H7 (cell line): ENCODE data around the gene CHST15. TPM values are rescaled to one million over a fixed set of nuclear protein-coding genes. Genes with fewer than 3 reads are reported as not detected.

Experiments used
- DNase-seq: peaks from one replicate; pipeline ENCODE4 v3.0.0; 2012
- H3K27me3 ChIP-seq: 2 replicates; pipeline ENCODE4 v1.6.0; 2011; ENCODE audit warnings: mild to moderate bottlenecking, low read length; ENCODE audit not compliant: control insufficient read depth, insufficient read depth
- H3K36me3 ChIP-seq: replicated peaks from 2 replicates; pipeline ENCODE4 v1.5.1; 2011; ENCODE audit warnings: low read length; ENCODE audit not compliant: control insufficient read depth, insufficient read depth
- H3K4me3 ChIP-seq: 2 replicates; pipeline ENCODE4 v1.5.1; 2011; ENCODE audit warnings: low read depth, mild to moderate bottlenecking, control low read depth, low read length, moderate library complexity; ENCODE audit not compliant: insufficient read depth
- total RNA-seq: library from RNA; depleted of rRNA; stranded (reverse); fragments of >200 nt; shearing (Covaris generic); gene quantifications from 2 replicates; pipeline ENCODE4 v1.2.3, GENCODE V29; 2014; rRNA removed

Gene CHST15
- total RNA-seq = 15.7 and 18.4 TPM in 2 replicates

DNA sequence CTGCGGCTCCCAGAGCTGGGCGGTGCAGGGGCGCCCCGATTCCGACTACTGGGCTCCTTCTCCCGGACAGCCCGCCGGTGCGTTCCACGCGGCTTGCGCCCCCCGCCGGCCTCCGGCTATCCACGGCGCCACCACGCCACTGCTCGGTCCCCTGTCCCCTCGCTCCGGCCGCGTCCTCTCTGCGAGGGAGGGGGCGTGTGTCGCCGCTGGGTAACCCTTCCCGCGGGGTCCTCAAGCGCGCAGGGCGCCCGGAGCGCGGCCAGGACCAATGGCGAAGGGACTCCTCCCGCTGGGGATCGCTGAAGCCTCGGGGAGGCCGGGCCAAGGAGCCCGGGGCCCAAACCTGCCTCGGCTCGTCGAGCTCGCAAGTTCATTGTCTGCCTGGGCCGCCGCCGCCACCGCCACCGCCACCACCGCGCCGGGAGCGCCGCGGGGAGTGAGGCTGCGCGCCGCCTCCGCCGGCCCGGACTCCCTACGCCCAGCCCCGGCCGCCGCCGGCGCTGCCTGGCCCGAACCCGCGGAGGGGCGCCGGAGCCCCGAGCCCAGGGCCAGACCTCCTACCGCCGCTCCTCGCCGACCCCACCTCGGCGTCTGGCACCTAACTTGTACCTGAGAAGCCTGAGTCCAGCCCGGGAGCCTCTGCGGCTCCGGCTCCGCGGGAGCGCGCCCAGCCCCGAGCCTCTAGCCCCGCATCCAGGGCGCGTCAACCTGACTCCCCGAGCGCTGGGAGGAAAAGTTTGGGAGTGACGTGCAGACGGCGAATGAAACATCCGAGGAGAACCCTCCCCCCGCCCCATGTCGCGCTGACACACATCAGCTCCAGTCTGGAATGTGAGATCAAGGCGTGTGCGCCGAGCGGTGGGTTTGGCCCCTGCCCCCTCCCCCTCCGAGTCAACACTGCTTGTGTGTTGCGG lies at the start of gene CHST15:
CHST15 (minus strand) TSS at position 739 of the 914 bp plus-strand sequence. CDS start 47,386 bp downstream, outside the sequence.
- H3K4me3 ChIP-seq = peak within 1 kb of the TSS; percentile 82
- no peaks in the 10 kb centered on the region for H3K36me3 ChIP-seq
- H3K27me3 ChIP-seq = peaks cover 21% of the 10 kb centered on the region
- peak; percentile 91 for DNase-seq

DNA sequence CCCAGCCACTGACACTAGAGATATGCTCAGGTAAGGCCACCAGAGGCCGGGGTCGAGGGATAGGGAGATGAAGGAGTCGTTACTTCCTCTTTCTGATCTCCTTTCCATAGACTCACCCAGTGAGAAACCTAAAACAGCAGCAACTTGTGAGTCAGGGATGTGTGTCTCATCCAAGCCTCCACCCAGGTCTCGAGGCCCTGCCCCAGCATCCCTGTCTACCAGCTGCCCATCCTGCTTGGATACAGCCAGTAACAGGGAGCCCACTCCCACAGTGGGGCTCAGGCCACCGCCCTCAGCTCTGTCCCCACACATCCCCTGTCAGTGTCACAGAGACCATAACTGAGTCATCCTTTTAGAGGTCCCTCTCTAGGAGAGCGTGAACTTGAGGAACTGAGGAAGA lies 49.6 kb upstream of the CHST15 start:
- DNase-seq = no peak
- no peak overlapping the region for H3K4me3 ChIP-seq
- H3K36me3 ChIP-seq = no peaks in the 10 kb centered on the region
- no peaks in the 10 kb centered on the region for H3K27me3 ChIP-seq

- Histone ChIP-seq H3K4me3 (no peak overlapping the region), H3K36me3 (no peaks in the 10 kb centered on the region), H3K27me3 (no peaks in the 10 kb centered on the region)
- no peak for DNase-seq
Observed at GRCh38 chr10:124142006-124142739, 48.8 kb upstream of the CHST15 start.

- H3K36me3 ChIP-seq = no peaks in the 10 kb centered on the region
- H3K4me3 ChIP-seq = no peak overlapping the region
- H3K27me3 ChIP-seq = no peaks in the 10 kb centered on the region
- DNase-seq = no peak
Observed at GRCh38 chr10:124138883-124139348, 45.5 kb upstream of the CHST15 start.

DNA sequence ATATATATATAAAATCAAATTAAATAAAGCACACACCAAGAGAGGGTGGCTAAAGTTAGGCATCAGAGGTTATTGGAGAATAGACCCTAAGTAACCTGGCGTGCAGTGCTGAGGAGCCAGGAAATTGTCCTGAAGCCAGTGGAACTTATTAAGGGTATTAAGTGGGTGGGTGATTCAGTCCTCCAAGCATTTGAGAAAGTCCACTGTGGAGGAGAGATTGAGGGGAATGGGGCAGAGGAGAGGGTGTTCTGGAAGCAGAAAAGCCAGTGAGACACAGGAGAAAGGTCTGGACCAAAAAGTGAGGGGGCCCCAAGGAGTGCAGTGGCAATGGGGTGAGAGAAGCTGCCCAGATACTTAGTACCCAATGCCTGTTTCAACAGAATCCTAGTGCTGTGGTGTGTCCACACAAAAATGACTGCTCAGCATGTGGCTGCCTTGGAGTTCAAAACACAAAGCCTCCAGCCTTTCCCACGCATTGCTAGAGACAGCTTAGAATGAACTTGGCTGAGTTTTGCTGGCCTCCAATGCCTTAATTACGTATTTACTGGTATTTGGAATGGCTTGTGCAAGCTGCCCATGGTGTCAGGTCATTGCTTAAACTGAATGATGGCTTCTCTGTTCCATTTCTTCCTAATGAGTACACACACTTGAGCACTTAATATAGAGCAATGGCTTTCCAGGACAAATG lies 44.9 kb upstream of the CHST15 start:
- no peak for DNase-seq
- no peak overlapping the region for H3K4me3 ChIP-seq

GRCh38 chr10:124134251-124134893 lies 41.0 kb upstream of the CHST15 start:
- Histone ChIP-seq H3K36me3 (no peaks in the 10 kb centered on the region), H3K4me3 (no peak overlapping the region), H3K27me3 (no peaks in the 10 kb centered on the region)
- DNase-seq = no peak

More for the DNA sequence above, 44.9 kb upstream of the CHST15 start:
- Histone ChIP-seq H3K36me3 (no peaks in the 10 kb centered on the region), H3K27me3 (no peaks in the 10 kb centered on the region)

DNA sequence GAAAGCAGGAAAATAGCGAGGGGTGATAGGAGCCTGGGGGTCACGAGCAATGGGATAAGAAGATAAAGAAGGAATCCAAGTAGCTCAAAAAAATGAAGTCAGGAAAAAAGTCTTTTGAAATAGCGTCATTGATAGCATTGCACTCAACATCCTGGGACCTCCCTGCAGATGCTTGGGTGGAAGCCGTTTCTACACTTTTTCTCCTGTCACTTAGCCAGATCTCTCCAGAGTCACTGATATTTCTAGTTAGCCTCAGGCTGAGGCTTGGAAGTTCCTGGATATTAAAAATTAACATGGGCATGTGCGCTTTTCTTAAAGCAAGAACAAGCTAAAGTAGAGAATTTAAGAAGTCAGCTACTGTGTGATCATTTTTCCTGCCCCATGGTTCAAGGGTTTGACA lies 39.5 kb upstream of the CHST15 start:
- no peaks in the 10 kb centered on the region for H3K27me3 ChIP-seq
- H3K4me3 ChIP-seq = no peak overlapping the region
- no peak for DNase-seq
- H3K36me3 ChIP-seq = no peaks in the 10 kb centered on the region

- H3K4me3 ChIP-seq = no peak overlapping the region
- no peaks in the 10 kb centered on the region for H3K27me3 ChIP-seq
- DNase-seq = no peak
- no peaks in the 10 kb centered on the region for H3K36me3 ChIP-seq
Observed at GRCh38 chr10:124132306-124132705, 38.9 kb upstream of the CHST15 start.

DNA sequence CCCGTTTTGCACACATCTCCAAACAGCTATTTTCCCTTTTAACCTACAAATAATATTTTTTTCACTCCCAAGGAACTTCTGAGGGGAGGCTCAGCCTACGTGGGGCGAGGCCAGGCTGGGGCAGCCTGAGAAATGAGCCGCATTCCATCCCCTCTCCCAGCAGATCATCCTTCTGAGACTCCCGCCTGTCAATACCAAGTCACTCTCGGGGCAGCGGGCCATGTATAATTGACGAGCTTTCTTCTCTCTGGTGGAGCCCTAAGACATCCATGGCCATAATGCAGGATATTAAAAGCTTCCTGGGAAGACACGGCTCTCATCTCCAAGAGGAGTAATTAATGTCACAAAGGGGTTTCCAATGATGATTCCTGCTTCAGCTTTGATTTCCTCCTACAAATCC lies 37.8 kb upstream of the CHST15 start:
- Histone ChIP-seq H3K36me3 (no peaks in the 10 kb centered on the region), H3K4me3 (no peak overlapping the region), H3K27me3 (no peaks in the 10 kb centered on the region; the same call in 1 of the 2 replicates)
- DNase-seq = no peak

DNA sequence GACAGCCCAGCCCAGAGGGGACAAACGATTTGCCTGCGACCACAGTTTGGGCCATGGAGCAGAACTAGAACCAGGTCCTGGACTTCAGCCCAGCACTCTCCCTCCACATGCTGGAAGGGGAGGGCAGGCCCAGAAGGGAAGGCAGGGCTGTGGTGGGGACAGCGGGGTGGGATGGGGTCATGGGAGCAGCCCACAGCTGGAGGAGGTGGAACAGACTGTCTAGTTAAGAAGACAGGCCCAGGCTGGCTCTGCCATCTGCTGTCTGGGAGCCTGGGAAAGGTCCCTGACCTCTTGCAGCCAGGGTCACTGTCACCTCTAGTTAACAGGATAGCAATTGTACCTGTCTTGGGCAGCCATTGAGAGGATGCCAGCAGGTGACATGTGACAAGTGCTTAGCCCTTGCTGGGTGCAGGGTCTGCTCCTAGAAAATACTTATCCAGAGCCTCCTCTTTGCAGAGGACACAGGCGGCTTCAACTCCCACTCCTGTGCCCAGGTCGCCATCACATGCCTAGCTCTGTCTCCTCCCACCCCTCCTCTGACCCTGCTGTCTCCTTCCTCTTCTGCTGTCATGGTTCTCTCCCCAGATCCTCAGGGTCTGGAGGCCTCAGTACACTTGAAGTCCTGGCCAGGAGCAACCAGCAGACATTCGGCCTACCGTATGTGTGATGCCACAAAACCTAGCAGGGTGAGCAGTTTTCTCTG lies 37.0 kb upstream of the CHST15 start:
- H3K36me3 ChIP-seq = no peaks in the 10 kb centered on the region
- H3K4me3 ChIP-seq = no peak overlapping the region
- no peak for DNase-seq
- H3K27me3 ChIP-seq = no peaks in the 10 kb centered on the region; the same call in 1 of the 2 replicates

DNA sequence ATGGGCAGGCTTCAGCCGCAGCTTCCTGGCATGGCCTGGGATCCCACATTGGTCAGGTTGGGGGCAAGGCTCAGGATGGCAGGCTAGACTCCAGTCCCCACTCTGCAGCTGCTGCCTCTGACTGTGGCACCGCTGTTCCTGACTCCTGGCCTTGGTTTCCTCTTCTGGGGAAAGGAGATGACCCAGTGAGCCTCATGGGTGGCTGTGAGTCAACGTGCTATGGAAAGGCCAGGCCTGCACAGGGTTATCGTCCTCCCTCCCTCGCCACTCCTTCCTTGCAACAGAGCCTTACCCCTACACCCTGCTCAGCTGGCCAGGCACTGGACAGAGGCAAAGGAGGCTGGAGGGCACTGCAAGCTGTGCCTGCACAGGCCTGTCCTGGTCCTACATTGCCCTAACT lies 36.1 kb upstream of the CHST15 start:
- Histone ChIP-seq H3K4me3 (no peak overlapping the region), H3K27me3 (no peaks in the 10 kb centered on the region; the same call in 1 of the 2 replicates), H3K36me3 (no peaks in the 10 kb centered on the region)
- DNase-seq = no peak

- no peak for DNase-seq
- Histone ChIP-seq H3K4me3 (no peak overlapping the region), H3K27me3 (no peaks in the 10 kb centered on the region; the same call in 1 of the 2 replicates), H3K36me3 (no peaks in the 10 kb centered on the region)
Observed at GRCh38 chr10:124128811-124129145, 35.4 kb upstream of the CHST15 start.

GRCh38 chr10:124127965-124128810 lies 34.8 kb upstream of the CHST15 start:
- H3K36me3 ChIP-seq = no peaks in the 10 kb centered on the region
- no peak overlapping the region for H3K4me3 ChIP-seq
- DNase-seq = peak; percentile 56
- no peaks in the 10 kb centered on the region; the same call in 1 of the 2 replicates for H3K27me3 ChIP-seq
